Measurements from ENCODE around the gene RASGEF1C.

The RASGEF1C gene

DNA sequence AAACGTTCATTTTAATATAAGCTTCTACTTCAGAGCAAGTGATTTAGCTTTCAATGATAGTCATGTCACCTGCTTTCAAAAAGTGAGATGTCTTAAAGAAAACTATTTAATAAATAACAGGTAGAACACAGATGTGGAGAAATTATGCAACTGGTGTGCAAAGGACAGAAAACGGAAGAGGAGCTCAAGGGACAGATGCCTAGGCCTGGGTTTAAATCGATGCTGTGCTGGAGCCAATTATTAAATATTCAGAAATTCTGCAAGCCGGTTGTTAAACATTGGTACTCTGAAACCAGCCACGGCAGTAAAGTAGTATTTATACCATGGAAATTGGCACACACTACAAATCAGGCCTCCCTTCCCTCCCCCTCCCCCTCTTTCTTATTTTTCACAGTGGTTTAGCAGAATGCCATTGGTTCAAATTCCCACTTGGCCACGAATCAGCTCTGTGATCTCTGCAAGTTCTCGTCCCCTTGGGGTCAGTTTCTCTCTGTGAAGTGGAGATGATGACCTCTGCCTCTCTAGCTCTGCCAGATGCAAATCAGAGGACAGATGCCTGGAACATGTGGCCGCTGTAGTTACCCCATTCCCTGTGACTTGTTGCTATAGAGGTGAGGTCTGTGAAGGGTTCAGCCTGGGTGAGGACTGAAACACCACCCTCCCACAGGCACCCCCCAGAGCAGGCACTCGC is 131.3 kb downstream of the RASGEF1C start:
- H3K4me3 ChIP-seq (ENCODE audit: low read depth, low read length): no peak overlapping the region
- no peak for TF ChIP-seq CTCF (IDR thresholded peaks at IDR 0.05; ENCODE audit: borderline replicate concordance, insufficient read depth, low read depth, low read length)

GRCh38 chr5:180075703-180076102 is 133.3 kb downstream of the RASGEF1C start:
- H3K4me3 ChIP-seq (ENCODE audit: low read depth, low read length): no peak overlapping the region
- no peak for TF ChIP-seq CTCF (IDR thresholded peaks at IDR 0.05; ENCODE audit: borderline replicate concordance, insufficient read depth, low read depth, low read length)

GRCh38 chr5:180074462-180074861 is 134.5 kb downstream of the RASGEF1C start:
- no peak overlapping the region for H3K4me3 ChIP-seq (ENCODE audit: low read depth, low read length)
- no peak for TF ChIP-seq CTCF (IDR thresholded peaks at IDR 0.05; ENCODE audit: borderline replicate concordance, insufficient read depth, low read depth, low read length)

- TF ChIP-seq CTCF (IDR thresholded peaks at IDR 0.05; ENCODE audit: borderline replicate concordance, insufficient read depth, low read depth, low read length): no peak
- no peak overlapping the region for H3K4me3 ChIP-seq (ENCODE audit: low read depth, low read length)
Observed at GRCh38 chr5:180072556-180072955, 136.5 kb downstream of the RASGEF1C start.

GRCh38 chr5:180072256-180072548 is 136.8 kb downstream of the RASGEF1C start:
- no peak for TF ChIP-seq CTCF (IDR thresholded peaks at IDR 0.05; ENCODE audit: borderline replicate concordance, insufficient read depth, low read depth, low read length)
- H3K4me3 ChIP-seq (ENCODE audit: low read depth, low read length): no peak overlapping the region

GRCh38 chr5:180071531-180072255 is 137.3 kb downstream of the RASGEF1C start, which contains the start of gene RNF130:
Gene RNF130 (minus strand): TSS chr5:180071759. CDS start chr5:180071702, 57 bp downstream.
- no peak for TF ChIP-seq CTCF (IDR thresholded peaks at IDR 0.05; ENCODE audit: borderline replicate concordance, insufficient read depth, low read depth, low read length)

More at GRCh38 chr5:180071531-180072255, 137.3 kb downstream of the RASGEF1C start, which contains the start of gene RNF130:
- no peak within 1 kb of the TSS for H3K4me3 ChIP-seq (ENCODE audit: low read depth, low read length)
